LNCAP (cell line): ENCODE results near the gene CAPN9.

ENCODE experiments used
- TF ChIP-seq, protein P1 (sequence below): fragments of 450-650 bp; IDR thresholded peaks from 2 replicates; pipeline ENCODE4 v1.5.1; 2017; ENCODE audit warnings: mild to moderate bottlenecking

Gene CAPN9

DNA sequence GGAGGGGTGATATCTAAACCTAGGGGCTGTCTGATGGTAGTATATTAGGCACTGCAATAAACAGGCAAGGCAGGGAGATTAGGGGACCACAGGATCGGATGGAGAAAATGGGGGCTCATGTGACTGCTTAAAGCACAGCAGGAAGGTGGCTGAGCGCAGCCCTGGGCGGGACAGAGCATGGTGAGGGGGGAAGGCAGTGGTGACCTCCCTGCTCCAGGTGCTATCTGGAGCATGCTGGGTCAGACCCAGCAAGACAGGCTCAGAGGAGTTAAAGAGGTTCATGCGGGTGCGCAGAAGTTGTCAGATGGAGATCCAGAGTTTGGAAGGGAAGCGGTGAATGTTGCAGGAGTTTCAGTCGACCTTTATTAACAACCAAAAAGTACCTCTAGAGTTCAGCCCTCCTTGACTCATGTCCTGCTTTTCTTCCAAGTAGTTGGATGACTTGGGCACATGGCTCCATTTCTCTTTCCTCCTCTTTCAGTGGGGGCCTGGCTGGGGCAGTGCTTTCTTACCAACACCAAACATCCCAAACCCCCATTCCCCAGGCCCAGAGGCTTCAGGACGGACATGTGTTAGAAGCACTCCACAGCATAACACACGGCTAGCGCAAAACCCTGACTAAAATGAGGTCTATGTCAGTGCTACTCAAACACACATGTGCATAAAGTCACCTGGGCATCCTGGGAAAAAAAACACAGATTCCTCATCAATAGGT lies 41.5 kb downstream of the CAPN9 start:
- TF ChIP-seq, protein P1, sequence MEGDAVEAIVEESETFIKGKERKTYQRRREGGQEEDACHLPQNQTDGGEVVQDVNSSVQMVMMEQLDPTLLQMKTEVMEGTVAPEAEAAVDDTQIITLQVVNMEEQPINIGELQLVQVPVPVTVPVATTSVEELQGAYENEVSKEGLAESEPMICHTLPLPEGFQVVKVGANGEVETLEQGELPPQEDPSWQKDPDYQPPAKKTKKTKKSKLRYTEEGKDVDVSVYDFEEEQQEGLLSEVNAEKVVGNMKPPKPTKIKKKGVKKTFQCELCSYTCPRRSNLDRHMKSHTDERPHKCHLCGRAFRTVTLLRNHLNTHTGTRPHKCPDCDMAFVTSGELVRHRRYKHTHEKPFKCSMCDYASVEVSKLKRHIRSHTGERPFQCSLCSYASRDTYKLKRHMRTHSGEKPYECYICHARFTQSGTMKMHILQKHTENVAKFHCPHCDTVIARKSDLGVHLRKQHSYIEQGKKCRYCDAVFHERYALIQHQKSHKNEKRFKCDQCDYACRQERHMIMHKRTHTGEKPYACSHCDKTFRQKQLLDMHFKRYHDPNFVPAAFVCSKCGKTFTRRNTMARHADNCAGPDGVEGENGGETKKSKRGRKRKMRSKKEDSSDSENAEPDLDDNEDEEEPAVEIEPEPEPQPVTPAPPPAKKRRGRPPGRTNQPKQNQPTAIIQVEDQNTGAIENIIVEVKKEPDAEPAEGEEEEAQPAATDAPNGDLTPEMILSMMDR = no peak

DNA sequence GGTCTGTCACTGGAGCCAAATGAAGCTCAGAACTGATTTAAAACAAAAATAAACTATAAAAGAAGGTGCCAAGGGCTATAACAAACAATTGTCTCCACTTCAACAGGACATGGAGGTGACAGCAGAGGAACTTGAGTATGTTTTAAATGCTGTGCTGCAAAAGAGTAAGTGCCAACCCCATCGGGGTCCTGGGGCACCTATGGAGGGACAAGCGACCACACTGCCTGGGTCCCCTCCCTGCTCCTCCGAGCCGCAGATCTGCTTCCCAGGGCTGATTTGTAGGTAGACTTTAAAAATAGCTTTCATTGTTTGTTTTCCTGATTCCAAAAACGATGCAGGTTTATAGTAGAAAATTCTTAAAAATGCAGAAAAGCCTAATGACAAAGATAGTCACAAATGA lies 42.8 kb downstream of the CAPN9 start:
- TF ChIP-seq, protein P1 = no peak

DNA sequence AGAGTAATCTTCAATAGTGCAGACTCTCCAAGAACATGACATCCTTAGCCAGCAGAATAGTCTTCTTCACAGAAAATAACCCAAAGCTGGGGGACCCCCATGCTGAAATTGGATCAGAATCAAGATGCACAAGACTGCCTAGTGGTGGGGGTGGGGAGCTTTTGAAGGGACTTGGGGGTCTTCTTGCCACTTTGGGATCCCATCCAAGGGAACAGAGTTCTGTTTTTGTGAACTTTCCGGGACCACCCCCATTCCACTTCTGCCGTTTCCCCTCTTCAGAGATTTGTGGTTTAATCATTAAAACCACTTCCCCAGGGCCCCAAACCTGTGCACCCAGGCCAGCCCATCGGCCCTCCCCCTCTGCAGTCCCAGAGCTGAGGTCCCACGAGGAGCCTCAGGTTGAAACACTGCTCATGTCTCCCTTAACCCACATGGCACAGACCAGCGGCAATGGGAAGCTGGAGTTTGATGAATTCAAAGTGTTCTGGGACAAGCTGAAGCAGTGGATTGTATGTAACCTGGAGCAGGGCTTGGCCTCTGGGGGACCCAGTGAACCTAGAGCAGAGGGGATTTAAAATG lies 44.9 kb downstream of the CAPN9 start:
- TF ChIP-seq, protein P1 = no peak

DNA sequence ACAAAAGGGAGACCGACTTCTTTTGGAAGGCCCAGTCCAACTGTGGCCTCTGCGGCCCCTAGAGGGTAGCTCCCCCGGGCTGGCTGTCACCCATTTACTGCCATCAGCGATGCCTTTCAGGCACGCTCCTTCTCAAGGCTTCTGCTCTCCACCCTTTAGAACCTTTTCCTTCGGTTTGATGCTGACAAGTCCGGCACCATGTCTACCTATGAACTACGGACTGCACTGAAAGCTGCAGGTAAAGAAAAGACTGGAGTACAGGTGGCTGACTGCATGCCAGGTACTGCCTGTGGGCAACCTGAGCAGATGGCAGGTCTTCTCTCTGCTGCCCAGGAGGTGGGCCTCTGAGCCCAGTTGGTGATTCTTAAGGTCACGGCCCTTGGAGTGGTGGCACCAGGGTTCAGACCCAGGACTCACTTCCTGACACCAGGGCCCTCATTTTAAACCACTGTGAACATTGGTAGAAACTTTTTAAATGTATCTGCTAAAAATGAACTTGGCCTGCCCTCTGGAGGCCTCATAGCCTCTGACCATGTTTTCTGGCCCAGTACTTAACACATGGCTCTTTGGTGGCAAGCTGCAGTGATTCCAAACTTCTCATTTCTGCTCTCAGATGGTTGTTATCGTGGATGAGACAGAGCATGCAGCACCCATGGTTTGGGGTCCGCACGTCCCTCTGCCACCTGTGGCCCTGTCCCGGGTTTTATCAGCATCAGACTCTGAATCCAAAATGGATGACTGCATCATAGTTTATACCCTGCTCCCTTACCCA lies 45.7 kb downstream of the CAPN9 start:
- TF ChIP-seq, protein P1 = no peak

DNA sequence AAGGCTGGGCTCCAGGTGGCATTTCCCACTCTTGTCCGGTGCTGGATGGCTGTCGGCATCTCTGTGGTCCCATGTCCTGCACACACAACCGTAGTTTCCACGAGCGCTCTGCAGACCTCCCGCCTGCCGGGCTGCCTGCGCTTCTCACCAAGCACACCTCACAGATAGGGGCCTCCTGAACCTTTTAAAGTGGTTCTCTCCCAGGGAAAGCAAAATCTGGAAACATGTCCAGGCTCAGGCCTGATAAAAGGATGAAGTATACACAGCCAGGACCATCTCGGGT lies 46.2 kb downstream of the CAPN9 start:
- TF ChIP-seq, protein P1 = no peak

DNA sequence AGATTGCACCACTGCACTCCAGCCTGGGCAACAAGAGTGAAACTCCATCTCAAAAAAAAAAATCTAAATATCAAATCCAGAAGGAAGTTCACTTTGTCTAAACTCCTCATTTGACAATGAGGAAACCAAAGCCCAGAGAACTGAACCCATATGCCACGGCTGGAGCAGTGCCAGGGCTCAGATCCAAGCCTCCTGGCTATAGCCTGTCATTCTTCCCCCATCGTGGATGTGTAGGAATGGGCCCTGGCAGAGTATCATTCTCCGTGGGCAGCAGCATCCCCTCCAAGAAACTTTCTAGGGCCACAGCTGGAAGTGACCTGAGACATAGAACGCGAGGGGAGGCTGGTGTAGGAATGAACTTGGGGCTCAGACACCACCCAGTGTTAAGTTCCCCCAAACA lies 47.2 kb downstream of the CAPN9 start:
- TF ChIP-seq, protein P1 = no peak

DNA sequence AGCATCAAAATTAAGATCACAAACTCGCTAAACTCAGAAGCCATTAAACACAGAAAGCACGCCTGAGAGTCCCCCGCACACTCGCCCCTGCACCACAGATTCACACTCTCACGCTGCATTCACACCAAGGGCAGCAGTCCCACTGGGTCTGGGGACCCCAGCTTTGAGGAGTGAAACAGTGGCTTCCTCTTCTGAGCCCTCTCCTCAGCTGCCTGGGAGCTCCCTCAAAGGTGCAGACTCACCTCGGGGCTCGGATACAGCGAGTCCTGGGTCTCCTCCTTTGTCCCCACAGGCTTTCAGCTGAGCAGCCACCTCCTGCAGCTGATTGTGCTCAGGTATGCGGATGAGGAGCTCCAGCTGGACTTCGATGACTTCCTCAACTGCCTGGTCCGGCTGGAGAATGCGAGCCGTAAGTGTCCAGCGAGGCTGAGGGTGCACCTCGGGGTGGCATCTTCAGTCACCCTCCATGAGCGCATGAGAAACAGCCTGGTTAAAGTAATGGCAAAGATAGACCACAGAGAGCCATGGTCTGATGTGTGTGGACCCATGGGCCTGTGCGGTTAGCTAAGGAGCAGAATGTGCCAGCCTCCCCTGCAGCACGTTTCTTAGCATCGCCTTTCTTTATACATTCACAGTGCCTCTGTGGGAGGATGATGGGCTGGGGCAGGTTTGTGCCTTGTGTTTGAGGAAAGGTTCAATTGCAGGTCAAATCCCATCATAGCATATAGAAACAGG lies 47.9 kb downstream of the CAPN9 start:
- TF ChIP-seq, protein P1 = no peak
